PC-9 (cell line): ENCODE results near the gene COL18A1. TPM values are rescaled to one million over a fixed set of nuclear protein-coding genes. Genes with fewer than 3 reads are reported as not detected.

Experiments used
- BruUV-seq: library from RNA; stranded (reverse); fragments of 400-500 nt; replicated peaks from 2 replicates; lab custom pipeline; 2021; lab: Mats Ljungman, UMichigan
- CTCF ChIA-PET: fragments of 300-600 bp; sonication (Branson Sonifier 250); formaldehyde crosslinking; loops from one replicate; lab custom pipeline; 2022; ENCODE audit warnings: antibody characterized with exemption; lab: Charles Lee
- POLR2A ChIA-PET: fragments of 300-600 bp; sonication (Branson Sonifier 250); formaldehyde crosslinking; loops from one replicate; lab custom pipeline; 2022; ENCODE audit warnings: antibody characterized with exemption; ENCODE audit not compliant: unreplicated experiment; lab: Charles Lee
- DNase-seq, 2 experiments: peaks; one replicate each; pipeline versions ENCODE4 v3.0.0 to v3.0.0-alpha.2; 2015 to 2022; ENCODE audit warnings: mixed read lengths in 1 of 2
- H2AFZ ChIP-seq: fragments of 200-600 bp; sonication (generic); 2 replicates; pipeline ENCODE4 v1.8.1; 2017; ENCODE audit warnings: antibody characterized with exemption
- H3F3A ChIP-seq: fragments of 200-600 bp; sonication (generic); 2 replicates; pipeline ENCODE4 v1.8.1; 2017; ENCODE audit warnings: antibody characterized with exemption, mild to moderate bottlenecking, low read depth; ENCODE audit not compliant: insufficient read depth
- H3K27ac ChIP-seq: fragments of 200-600 bp; sonication (generic); 2 replicates; pipeline ENCODE4 v1.6.1; 2016; ENCODE audit warnings: mixed run types
- H3K27me3 ChIP-seq: fragments of 200-600 bp; sonication (generic); 2 replicates; pipeline ENCODE4 v1.6.1; 2016; ENCODE audit warnings: low read depth, mixed run types; ENCODE audit not compliant: insufficient read depth
- H3K36me3 ChIP-seq: fragments of 200-600 bp; sonication (generic); 2 replicates; pipeline ENCODE4 v1.6.1; 2016; ENCODE audit warnings: low read depth, mixed run types
- H3K4me1 ChIP-seq: fragments of 200-600 bp; sonication (generic); replicated peaks from 2 replicates; pipeline ENCODE4 v1.6.1; 2016; ENCODE audit warnings: mixed run types; ENCODE audit not compliant: insufficient read depth
- H3K4me2 ChIP-seq: fragments of 200-600 bp; sonication (generic); 2 replicates; pipeline ENCODE4 v1.6.1; 2017; ENCODE audit warnings: mixed run types
- H3K4me3 ChIP-seq: fragments of 200-600 bp; sonication (generic); 2 replicates; pipeline ENCODE4 v1.6.1; 2016; ENCODE audit warnings: mixed run types
- H3K79me2 ChIP-seq: fragments of 200-600 bp; sonication (generic); 2 replicates; pipeline ENCODE4 v1.6.1; 2017; ENCODE audit warnings: low read depth, mixed run types
- H3K9me2 ChIP-seq: fragments of 200-600 bp; sonication (generic); 2 replicates; pipeline ENCODE4 v1.8.1; 2017; ENCODE audit warnings: mild to moderate bottlenecking; ENCODE audit not compliant: insufficient read depth
- H3K9me3 ChIP-seq: fragments of 200-600 bp; sonication (generic); 2 replicates; pipeline ENCODE4 v1.8.1; 2016; ENCODE audit warnings: low read depth; ENCODE audit not compliant: insufficient read depth
- H4K20me1 ChIP-seq: fragments of 200-600 bp; sonication (generic); 2 replicates; pipeline ENCODE4 v1.8.1; 2017; ENCODE audit not compliant: insufficient read depth
- CTCF ChIP-seq: fragments of 200-600 bp; sonication (generic); conservative IDR thresholded peaks from 2 replicates; pipeline ENCODE4 v1.6.1; 2017; ENCODE audit warnings: mixed run types, antibody characterized with exemption, mild to moderate bottlenecking, moderate library complexity
- EZH2 ChIP-seq: fragments of 200-600 bp; sonication (generic); IDR thresholded peaks from 2 replicates; pipeline ENCODE4 v1.8.0; 2017; ENCODE audit warnings: antibody characterized with exemption, low read depth
- intact Hi-C: fragments of 100-400 bp; cut with micrococcal nuclease; formaldehyde crosslinking; loops from one replicate; pipeline ENCODE4 v1.10.0; 2022; ENCODE audit not compliant: unreplicated experiment
- total RNA-seq: library from RNA; stranded (reverse); gene quantifications from 2 replicates; pipeline ENCODE4 v1.2.3, GENCODE V29; 2021

Gene COL18A1
- total RNA-seq, 1 experiment from 2014 or later: 82.4 TPM

GRCh38 chr21:45371081-45371480 is 33.9 kb upstream of the COL18A1 start:
- no peaks in the 10 kb centered on the region for H3K27me3 ChIP-seq
- 0 out of 2 replicates have a peak, but pooled peaks cover 3% of the 10 kb centered on the region for H3F3A ChIP-seq
- H3K9me2 ChIP-seq: no peaks in the 10 kb centered on the region
- H4K20me1 ChIP-seq: no peaks in the 10 kb centered on the region
- no peaks in the 10 kb centered on the region for H3K79me2 ChIP-seq
- no peak overlapping the region for H3K27ac ChIP-seq
- no peaks in the 10 kb centered on the region; the same call in 1 of the 2 replicates for H3K9me3 ChIP-seq
- no peak for TF ChIP-seq EZH2
- no peak for TF ChIP-seq CTCF
- intact Hi-C loops: no loop called here
- no peak for DNase-seq
- H2AFZ ChIP-seq: no peak overlapping the region
- ChIA-PET POLR2A (no interaction called here), CTCF (no interaction called here)
- no TSS peak for BruUV-seq
- no peak overlapping the region for H3K4me3 ChIP-seq
- H3K4me1 ChIP-seq: peaks cover 15% of the 10 kb centered on the region
- H3K4me2 ChIP-seq: no peak overlapping the region
- H3K36me3 ChIP-seq: no peaks in the 10 kb centered on the region

GRCh38 chr21:45371655-45372054 is 33.3 kb upstream of the COL18A1 start:
- H3K4me1 ChIP-seq: peaks cover 10% of the 10 kb centered on the region
- POLR2A ChIA-PET: no interaction called here
- H3K4me2 ChIP-seq: no peak overlapping the region
- H3K4me3 ChIP-seq: no peak overlapping the region
- TF ChIP-seq CTCF (no peak), EZH2 (no peak)
- intact Hi-C loops: no loop called here
- no peak overlapping the region for H2AFZ ChIP-seq
- no peaks in the 10 kb centered on the region for H3K9me2 ChIP-seq
- H3K79me2 ChIP-seq: no peaks in the 10 kb centered on the region
- H3K36me3 ChIP-seq: no peaks in the 10 kb centered on the region
- no peaks in the 10 kb centered on the region for H4K20me1 ChIP-seq
- BruUV-seq: no TSS peak
- H3K9me3 ChIP-seq: no peaks in the 10 kb centered on the region; the same call in 1 of the 2 replicates
- H3K27me3 ChIP-seq: no peaks in the 10 kb centered on the region
- no peak for DNase-seq
- no peak overlapping the region for H3K27ac ChIP-seq
- H3F3A ChIP-seq: 0 out of 2 replicates have a peak, but pooled peaks cover 3% of the 10 kb centered on the region
- CTCF ChIA-PET: no interaction called here

GRCh38 chr21:45372732-45373355 is 32.1 kb upstream of the COL18A1 start:
- no peaks in the 10 kb centered on the region for H3K4me1 ChIP-seq
- no peak overlapping the region for H3K4me3 ChIP-seq
- TF ChIP-seq EZH2 (no peak), CTCF (no peak)
- H3K27me3 ChIP-seq: no peaks in the 10 kb centered on the region
- BruUV-seq: no TSS peak
- ChIA-PET CTCF (no interaction called here), POLR2A (no interaction called here)
- H4K20me1 ChIP-seq: no peaks in the 10 kb centered on the region
- H3K9me2 ChIP-seq: no peaks in the 10 kb centered on the region
- DNase-seq: peak in 1 of 2 experiments; percentile 41
- no peak overlapping the region for H3K4me2 ChIP-seq
- intact Hi-C loops: no loop called here
- H3K27ac ChIP-seq: no peak overlapping the region
- no peaks in the 10 kb centered on the region for H3K36me3 ChIP-seq
- H2AFZ ChIP-seq: no peak overlapping the region
- peaks cover 5% of the 10 kb centered on the region; the same call in 1 of the 2 replicates for H3F3A ChIP-seq
- no peaks in the 10 kb centered on the region for H3K79me2 ChIP-seq
- H3K9me3 ChIP-seq: no peaks in the 10 kb centered on the region; the same call in 1 of the 2 replicates
